ENCODE data around the gene SP110.

DNA sequence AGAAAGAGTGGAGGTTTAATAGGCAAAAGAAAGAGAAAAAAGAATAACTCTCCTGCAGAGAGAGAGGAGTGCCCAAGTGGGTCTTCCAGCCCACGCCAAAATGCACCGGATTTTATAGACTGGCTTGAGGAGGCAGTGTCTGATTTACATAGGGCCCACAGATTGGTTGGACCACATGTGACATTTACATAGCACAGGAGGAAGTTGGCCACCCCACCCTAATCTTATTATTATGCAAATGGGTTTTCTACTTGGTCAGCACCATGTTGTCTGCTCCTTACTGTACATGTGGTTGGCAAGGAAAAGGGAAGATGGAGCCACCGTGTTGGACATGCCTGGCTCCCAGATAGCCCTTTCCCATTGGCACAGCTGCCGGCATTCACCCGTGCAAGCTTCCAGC lies 56.8 kb downstream of the SP110 start:
- TF ChIP-seq ZNF274 (IDR thresholded peaks at IDR 0.05; ENCODE audit: borderline replicate concordance, low read depth, low read length) (no peak), ZKSCAN1 (IDR thresholded peaks at IDR 0.05; ENCODE audit: low read depth, low read length) (no peak), RB1 (IDR thresholded peaks at IDR 0.05; ENCODE audit: low read depth) (no peak), NR2C1 (IDR thresholded peaks at IDR 0.05) (no peak), NR2C1 (tag; IDR thresholded peaks at IDR 0.05) (no peak), STAT5B (CRISPR knock-in tag; IDR thresholded peaks at IDR 0.05) (no peak), ZNF551 (CRISPR knock-in tag; IDR thresholded peaks at IDR 0.05) (no peak), REST (IDR thresholded peaks at IDR 0.05; ENCODE audit: borderline replicate concordance) (no peak), REST (CRISPR knock-in tag; IDR thresholded peaks at IDR 0.05; ENCODE audit: low read depth) (no peak), SREBF2 (CRISPR knock-in tag; IDR thresholded peaks at IDR 0.05) (no peak), FIP1L1 (IDR thresholded peaks at IDR 0.05; ENCODE audit: low read depth, low read length, poor library complexity, severe bottlenecking) (no peak), POLR2A (conservative IDR thresholded peaks at IDR 0.05) (no peak), THRA (IDR thresholded peaks at IDR 0.05) (no peak)

Measured in K562 (cell line).